HepG2 (cell line): Measurements from ENCODE around the gene PHF13. TPM values are rescaled to one million over a fixed set of nuclear protein-coding genes. Genes with fewer than 3 reads are reported as not detected.

Experiments
- CERS6 ChIP-seq: sonication (generic); formaldehyde crosslinking; IDR thresholded peaks from 2 replicates; pipeline ENCODE4 v1.5.0; 2020; ENCODE audit warnings: missing genetic modification reagents
- DR1 ChIP-seq: sonication (generic); formaldehyde crosslinking; IDR thresholded peaks from 2 replicates; pipeline ENCODE4 v1.8.0; 2021; ENCODE audit warnings: mild to moderate bottlenecking, missing genetic modification reagents, inconsistent platforms
- ELF3 ChIP-seq: IDR thresholded peaks from 2 replicates; pipeline ENCODE4 v1.6.1; 2016; ENCODE audit warnings: missing genetic modification reagents, missing compliant biosample characterization
- KAT8 ChIP-seq: IDR thresholded peaks from 2 replicates; pipeline ENCODE4 v1.6.1; 2016; ENCODE audit warnings: missing genetic modification reagents, missing compliant biosample characterization
- PRDM15 ChIP-seq: sonication (generic); formaldehyde crosslinking; IDR thresholded peaks from 2 replicates; pipeline ENCODE4 v1.4.0; 2020; ENCODE audit warnings: missing genetic modification reagents
- RBM39 ChIP-seq: fragments of 200-400 bp; formaldehyde crosslinking; IDR thresholded peaks from one replicate; pipeline ENCODE4 v1.6.1; 2018; ENCODE audit warnings: antibody characterized with exemption, mild to moderate bottlenecking, low read depth, low read length; ENCODE audit not compliant: poor library complexity, severe bottlenecking
- SIX4 ChIP-seq: sonication (generic); formaldehyde crosslinking; IDR thresholded peaks from 2 replicates; pipeline ENCODE4 v1.4.0; 2020; ENCODE audit warnings: missing genetic modification reagents
- SP140L ChIP-seq: sonication (generic); formaldehyde crosslinking; IDR thresholded peaks from 2 replicates; pipeline ENCODE4 v1.4.0; 2020; ENCODE audit warnings: missing genetic modification reagents, borderline replicate concordance
- SRSF1 ChIP-seq: fragments of 200-400 bp; formaldehyde crosslinking; optimal IDR thresholded peaks from 2 replicates; pipeline ENCODE3; 2017; ENCODE audit warnings: mild to moderate bottlenecking, low read depth, low read length, moderate library complexity
- TBX3 ChIP-seq: fragments of 450-650 bp; IDR thresholded peaks from 2 replicates; pipeline ENCODE4 v1.6.1; 2017; ENCODE audit warnings: antibody characterized with exemption, mild to moderate bottlenecking, inconsistent platforms, borderline replicate concordance
- TEAD2 ChIP-seq: sonication (generic); formaldehyde crosslinking; IDR thresholded peaks from 2 replicates; pipeline ENCODE4 v1.9.0; 2021; ENCODE audit warnings: missing genetic modification reagents
- TGIF2 ChIP-seq: IDR thresholded peaks from 2 replicates; pipeline ENCODE4 v1.6.1; 2016; ENCODE audit warnings: control low read depth, missing compliant biosample characterization
- ZFP91 ChIP-seq: sonication (generic); formaldehyde crosslinking; IDR thresholded peaks from 2 replicates; pipeline ENCODE4 v1.9.0; 2022; ENCODE audit warnings: missing genetic modification reagents, mild to moderate bottlenecking, borderline replicate concordance
- ZNF546 ChIP-seq: sonication (generic); formaldehyde crosslinking; conservative IDR thresholded peaks from 2 replicates; pipeline ENCODE4 v1.8.1; 2023; ENCODE audit warnings: mild to moderate bottlenecking, missing genetic modification reagents
- ZNF883 ChIP-seq: sonication (generic); formaldehyde crosslinking; IDR thresholded peaks from 2 replicates; pipeline ENCODE4 v1.5.1; 2020; ENCODE audit warnings: mild to moderate bottlenecking, missing genetic modification reagents; ENCODE audit errors: not compliant biosample characterization
- ZSCAN20 ChIP-seq: sonication (generic); formaldehyde crosslinking; IDR thresholded peaks from 2 replicates; pipeline ENCODE4 v1.4.0; 2020; ENCODE audit warnings: missing genetic modification reagents, mild to moderate bottlenecking, borderline replicate concordance
- polyA plus RNA-seq, 8 experiments: library from polyadenylated mRNA; depleted of rRNA in 3 of 8; stranded (reverse) in 7 of 8; unstranded in 1 of 8; fragments of >200 nt; fragmentation: Illumina TruSeq in 4 of 8; extraction: Trizol in 4 of 8; gene quantifications; 2 replicates each; pipeline versions ENCODE4 v1.2.1 to v1.2.3, GENCODE V29; 2011 to 2016; ENCODE audit warnings: low read depth in 4 of 8, missing spikeins in 1 of 8, mixed read lengths in 1 of 8; ENCODE audit not compliant: insufficient read depth in 1 of 8
- total RNA-seq, 5 experiments: library from RNA; depleted of rRNA; stranded (reverse); fragments of >200 nt; fragmentation: Illumina TruSeq; extraction: Trizol; gene quantifications; 2 replicates each; pipeline ENCODE4 v1.2.3, GENCODE V29; 2016; ENCODE audit warnings: low read depth in 1 of 5
- TF ChIP-seq, protein P1 (sequence below): sonication (generic); formaldehyde crosslinking; IDR thresholded peaks from 2 replicates; pipeline ENCODE4 v1.4.0; 2020; ENCODE audit warnings: missing genetic modification reagents, borderline replicate concordance
- TF ChIP-seq, protein P2 (sequence below), 2 experiments: sonication (generic) in 1 of 2; formaldehyde crosslinking in 1 of 2; IDR thresholded peaks; 2 replicates each; pipeline versions ENCODE4 v1.4.0 to v1.6.1; 2018 to 2020; ENCODE audit warnings: missing genetic modification reagents in 2 of 2, borderline replicate concordance in 1 of 2, low read depth in 1 of 2, mild to moderate bottlenecking in 1 of 2, missing biosample characterization in 1 of 2

PHF13 gene
- total and polyA plus RNA-seq, 2 of the 13 experiments (the other 11 are each of a cell fraction or from before 2014, with no cell fraction given), result 4.7 to 7.4 TPM

GRCh38 chr1:6579374-6580118 lies 34.0 kb upstream of the PHF13 start, which contains the start of gene ZBTB48 (continued):
- TF ChIP-seq ZFP91 (CRISPR knock-in tag), result no peak; the same call in none of the 2 replicates
- no peak for TF ChIP-seq SRSF1
- TF ChIP-seq ZNF883, result peak; percentile 61
- TF ChIP-seq SP140L (CRISPR knock-in tag), result no peak
- no peak; the same call in 1 of the 2 replicates for TF ChIP-seq ELF3 (CRISPR knock-in tag)
- TF ChIP-seq ZNF546 (CRISPR knock-in tag), result peak; percentile 88
- TF ChIP-seq, protein P1, sequence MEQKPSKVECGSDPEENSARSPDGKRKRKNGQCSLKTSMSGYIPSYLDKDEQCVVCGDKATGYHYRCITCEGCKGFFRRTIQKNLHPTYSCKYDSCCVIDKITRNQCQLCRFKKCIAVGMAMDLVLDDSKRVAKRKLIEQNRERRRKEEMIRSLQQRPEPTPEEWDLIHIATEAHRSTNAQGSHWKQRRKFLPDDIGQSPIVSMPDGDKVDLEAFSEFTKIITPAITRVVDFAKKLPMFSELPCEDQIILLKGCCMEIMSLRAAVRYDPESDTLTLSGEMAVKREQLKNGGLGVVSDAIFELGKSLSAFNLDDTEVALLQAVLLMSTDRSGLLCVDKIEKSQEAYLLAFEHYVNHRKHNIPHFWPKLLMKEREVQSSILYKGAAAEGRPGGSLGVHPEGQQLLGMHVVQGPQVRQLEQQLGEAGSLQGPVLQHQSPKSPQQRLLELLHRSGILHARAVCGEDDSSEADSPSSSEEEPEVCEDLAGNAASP (CRISPR knock-in tag), result no peak
- no peak for TF ChIP-seq TBX3
- TF ChIP-seq, protein P2, sequence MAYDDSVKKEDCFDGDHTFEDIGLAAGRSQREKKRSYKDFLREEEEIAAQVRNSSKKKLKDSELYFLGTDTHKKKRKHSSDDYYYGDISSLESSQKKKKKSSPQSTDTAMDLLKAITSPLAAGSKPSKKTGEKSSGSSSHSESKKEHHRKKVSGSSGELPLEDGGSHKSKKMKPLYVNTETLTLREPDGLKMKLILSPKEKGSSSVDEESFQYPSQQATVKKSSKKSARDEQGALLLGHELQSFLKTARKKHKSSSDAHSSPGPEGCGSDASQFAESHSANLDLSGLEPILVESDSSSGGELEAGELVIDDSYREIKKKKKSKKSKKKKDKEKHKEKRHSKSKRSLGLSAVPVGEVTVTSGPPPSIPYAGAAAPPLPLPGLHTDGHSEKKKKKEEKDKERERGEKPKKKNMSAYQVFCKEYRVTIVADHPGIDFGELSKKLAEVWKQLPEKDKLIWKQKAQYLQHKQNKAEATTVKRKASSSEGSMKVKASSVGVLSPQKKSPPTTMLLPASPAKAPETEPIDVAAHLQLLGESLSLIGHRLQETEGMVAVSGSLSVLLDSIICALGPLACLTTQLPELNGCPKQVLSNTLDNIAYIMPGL (CRISPR knock-in tag; IDR thresholded peaks at IDR 0.05; ENCODE audit: borderline replicate concordance in 1 of 2, low read depth in 1 of 2), result 0 out of 4 replicates have a peak, but pooled peaks have one; percentile 20 to 23
- 0 out of 2 replicates have a peak, but pooled peaks have one; percentile 38 for TF ChIP-seq CERS6 (CRISPR knock-in tag)
- peak; percentile 41; the same call in 1 of the 2 replicates for TF ChIP-seq TGIF2 (CRISPR knock-in tag)
- TF ChIP-seq SIX4, result no peak
- peak; percentile 77 for TF ChIP-seq DR1 (CRISPR knock-in tag)
- no peak for TF ChIP-seq TEAD2 (CRISPR knock-in tag)
- no peak for TF ChIP-seq RBM39
- no peak for TF ChIP-seq ZSCAN20 (CRISPR knock-in tag)
- TF ChIP-seq PRDM15 (CRISPR knock-in tag), result no peak
- TF ChIP-seq KAT8 (CRISPR knock-in tag), result peak; percentile 59; the same call in 1 of the 2 replicates
